A549 (cell line): Measurements from ENCODE around the gene BABAM2. TPM values are rescaled to one million over a fixed set of nuclear protein-coding genes. Genes with fewer than 3 reads are reported as not detected.
"Not testable (repeated sequence)": the region's sequence is repeated elsewhere in the genome, so short reads cannot be mapped to it uniquely, and the experiment has no call there.

ENCODE experiments used
- ATAC-seq, 2 experiments: fragments of 200-7000 bp in 1 of 2; fragments of >200 bp in 1 of 2; cut with Nextera tagmentation in 1 of 2; cut with Tn5 transposase in 1 of 2; 3 replicates each; pipeline versions ENCODE4 v1.8.0 to v1.9.1; 2018 to 2020; ENCODE audit warnings: mild to moderate bottlenecking in 1 of 2, moderate library complexity in 1 of 2
- CTCF ChIA-PET: fragments of 300-600 bp; sonication (Branson Sonifier 250); formaldehyde crosslinking; extraction: SDS; loops from one replicate; lab custom pipeline; 2021; ENCODE audit warnings: antibody characterized with exemption, inconsistent platforms; lab: Yijun Ruan, JAX
- POLR2A ChIA-PET: fragments of 350-600 bp; formaldehyde crosslinking; extraction: SDS; loops from one replicate; lab custom pipeline; 2021; ENCODE audit warnings: antibody characterized with exemption, inconsistent platforms; lab: Yijun Ruan, JAX
- DNase-seq, 2 experiments: peaks; one replicate each; pipeline versions ENCODE4 v3.0.0 to v3.0.0-alpha.2; 2011 to 2016; ENCODE audit warnings: low read depth in 1 of 2, low spot score in 1 of 2
- FAIRE-seq: peaks from 2 replicates; lab custom pipeline; 2011; peaks lifted over from hg19 to GRCh38; lab: Jason Lieb, UNC
- H3K27ac ChIP-seq, 2 experiments: fragments of >200 bp; sonication (Bioruptor Twin); formaldehyde crosslinking; 3 replicates each; pipeline ENCODE4 v1.5.1; 2016 to 2017
- H3K4me1 ChIP-seq: fragments of >200 bp; sonication (Bioruptor Twin); formaldehyde crosslinking; 3 replicates; pipeline ENCODE4 v1.6.1; 2016
- H3K4me2 ChIP-seq: fragments of >200 bp; sonication (Bioruptor Twin); formaldehyde crosslinking; 3 replicates; pipeline ENCODE4 v1.6.1; 2016
- H3K4me3 ChIP-seq: fragments of >200 bp; sonication (Bioruptor Twin); formaldehyde crosslinking; 3 replicates; pipeline ENCODE4 v1.5.1; 2016
- H3K9me3 ChIP-seq: fragments of >200 bp; sonication (Bioruptor Twin); formaldehyde crosslinking; 3 replicates; pipeline ENCODE4 v1.6.1; 2016
- BHLHE40 ChIP-seq: IDR thresholded peaks from 2 replicates; pipeline ENCODE4 v1.6.1; 2012; ENCODE audit warnings: low read depth, low read length, inconsistent platforms
- CBX8 ChIP-seq: fragments of 200-600 bp; sonication (generic); IDR thresholded peaks from 2 replicates; pipeline ENCODE4 v1.6.1; 2016
- CTCF ChIP-seq: fragments of >200 bp; sonication (Bioruptor Twin); formaldehyde crosslinking; IDR thresholded peaks from 3 replicates; pipeline ENCODE4 v1.5.1; 2016
- EHMT2 ChIP-seq: fragments of 200-600 bp; sonication (generic); IDR thresholded peaks from 2 replicates; pipeline ENCODE4 v1.6.1; 2016; ENCODE audit warnings: antibody characterized with exemption, low read depth, mild to moderate bottlenecking, moderate library complexity
- ELK1 ChIP-seq: fragments of 150-350 bp; IDR thresholded peaks from 2 replicates; pipeline ENCODE4 v1.6.1; 2014; ENCODE audit warnings: low read depth, mild to moderate bottlenecking, low read length
- EP300 ChIP-seq, 2 experiments: fragments of >200 bp; sonication (Bioruptor Twin); formaldehyde crosslinking; IDR thresholded peaks; 2 replicates in 1 of 2; 3 replicates in 1 of 2; pipeline ENCODE4 v1.6.1; 2016 to 2017
- HDAC2 ChIP-seq: fragments of 200-600 bp; sonication (generic); IDR thresholded peaks from 2 replicates; pipeline ENCODE4 v1.6.1; 2016
- HEYL ChIP-seq: fragments of 250-450 bp; sonication (Bioruptor Pico); IDR thresholded peaks from 2 replicates; pipeline ENCODE4 v1.8.0; 2021; ENCODE audit warnings: mild to moderate bottlenecking, moderate library complexity
- HOXA7 ChIP-seq: fragments of 250-450 bp; sonication (Bioruptor Pico); IDR thresholded peaks from 2 replicates; pipeline ENCODE4 v1.5.0; 2020; ENCODE audit warnings: mild to moderate bottlenecking, moderate library complexity
- HOXB5 ChIP-seq: fragments of 250-450 bp; sonication (Bioruptor Pico); IDR thresholded peaks from 2 replicates; pipeline ENCODE4 v1.5.0; 2020; ENCODE audit warnings: mild to moderate bottlenecking, moderate library complexity
- JUN ChIP-seq, 2 experiments: fragments of >200 bp; sonication (Bioruptor Twin); formaldehyde crosslinking; IDR thresholded peaks; 2 replicates in 1 of 2; 3 replicates in 1 of 2; pipeline ENCODE4 v1.6.1; 2016 to 2017
- JUNB ChIP-seq: fragments of >200 bp; sonication (Bioruptor Twin); formaldehyde crosslinking; IDR thresholded peaks from 2 replicates; pipeline ENCODE4 v1.6.1; 2016
- KDM5A ChIP-seq: fragments of 200-600 bp; sonication (generic); IDR thresholded peaks from 2 replicates; pipeline ENCODE4 v1.6.1; 2016; ENCODE audit warnings: antibody characterized with exemption, mild to moderate bottlenecking
- MAFK ChIP-seq: fragments of 450-650 bp; IDR thresholded peaks from 2 replicates; pipeline ENCODE4 v1.6.1; 2014; ENCODE audit not compliant: partially characterized antibody
- MYC ChIP-seq: IDR thresholded peaks from 2 replicates; pipeline ENCODE4 v1.6.1; 2012; ENCODE audit warnings: mild to moderate bottlenecking, inconsistent platforms, low read length, improper control_type of control experiment, borderline replicate concordance
- PBX3 ChIP-seq: IDR thresholded peaks from 2 replicates; pipeline ENCODE4 v1.6.1; 2012
- RARB ChIP-seq: fragments of 250-450 bp; sonication (Bioruptor Pico); IDR thresholded peaks from 2 replicates; pipeline ENCODE4 v1.8.0; 2021; ENCODE audit warnings: mild to moderate bottlenecking, moderate library complexity
- RCOR1 ChIP-seq: fragments of 150-350 bp; IDR thresholded peaks from 2 replicates; pipeline ENCODE4 v1.6.1; 2014; ENCODE audit warnings: antibody characterized with exemption, low read length, low read depth
- RFX5 ChIP-seq: fragments of 450-650 bp; IDR thresholded peaks from 2 replicates; pipeline ENCODE4 v1.7.1; 2014; ENCODE audit warnings: antibody characterized with exemption, mild to moderate bottlenecking, moderate library complexity
- SMC3 ChIP-seq: fragments of >200 bp; sonication (Bioruptor Twin); formaldehyde crosslinking; IDR thresholded peaks from 3 replicates; pipeline ENCODE4 v1.6.1; 2018; ENCODE audit warnings: inconsistent platforms
- SREBF2 ChIP-seq: fragments of 450-650 bp; IDR thresholded peaks from 2 replicates; pipeline ENCODE4 v1.6.1; 2014; ENCODE audit warnings: mild to moderate bottlenecking, moderate library complexity
- TP53 ChIP-seq: fragments of 250-450 bp; sonication (Bioruptor Pico); IDR thresholded peaks from 2 replicates; pipeline ENCODE4 v1.5.0; 2021; ENCODE audit warnings: mild to moderate bottlenecking, moderate library complexity
- USF2 ChIP-seq: fragments of 450-650 bp; IDR thresholded peaks from 2 replicates; pipeline ENCODE4 v1.6.1; 2014; ENCODE audit warnings: antibody characterized with exemption
- ZC3H11A ChIP-seq: fragments of 450-650 bp; IDR thresholded peaks from 2 replicates; pipeline ENCODE4 v1.6.1; 2014; ENCODE audit warnings: antibody characterized with exemption, mild to moderate bottlenecking
- ZSCAN20 ChIP-seq: fragments of 250-450 bp; sonication (Bioruptor Pico); IDR thresholded peaks from 2 replicates; pipeline ENCODE4 v1.8.0; 2022; ENCODE audit warnings: mild to moderate bottlenecking, moderate library complexity
- WGBS: methylation state at CpG from one replicate; pipeline ENCODE4 v1.1.6; 2017; ENCODE audit errors: missing lambda C conversion rate; 5-methylcytosine and 5-hydroxymethylcytosine counted together
- polyA plus RNA-seq, 4 experiments: library from polyadenylated mRNA; depleted of rRNA in 3 of 4; stranded (reverse); fragments of >200 nt; fragmentation: RNase III in 1 of 4; extraction: RNeasy Plus Mini Kit Qiagen cat#74134 plus additional on column Dnase treatment in 1 of 4; gene quantifications; 2 replicates in 3 of 4; 3 replicates in 1 of 4; pipeline ENCODE4 v1.2.3, GENCODE V29; 2011 to 2017

The BABAM2 gene
- polyA plus RNA-seq, 2 of the 4 experiments (the other 2 are of a cell fraction): 53.7 to 78.4 TPM

GRCh38 chr2:27863146-27863545 is 27.4 kb upstream of the BABAM2 start:
- H3K27ac ChIP-seq: peak overlapping the region; percentile 3 to 5; a peak in 1 of 6 replicates
- no peak for ATAC-seq
- TF ChIP-seq TP53 (CRISPR knock-in tag) (no peak), MAFK (no peak), RARB (CRISPR knock-in tag) (no peak), BHLHE40 (no peak), RFX5 (no peak), HEYL (no peak), CTCF (no peak), USF2 (no peak), MYC (no peak), SREBF2 (no peak), ELK1 (no peak), HOXA7 (CRISPR knock-in tag) (no peak), ZSCAN20 (CRISPR knock-in tag) (no peak), JUNB (no peak)
- H3K4me3 ChIP-seq: no peak overlapping the region
- H3K4me2 ChIP-seq: no peak overlapping the region
- peaks cover 3% of the 10 kb centered on the region; the same call in 1 of the 3 replicates for H3K9me3 ChIP-seq
- CTCF ChIA-PET: interaction anchor here (0.7 kb wide), 1 partner anchor 587 kb away, joined by 3 read pairs; no protein-coding TSS in a partner anchor
- POLR2A ChIA-PET: no interaction called here
- no peak for DNase-seq
- 74% methylated on average over 1 of the region's 1 CpG for WGBS
- peaks cover 40% of the 10 kb centered on the region for H3K4me1 ChIP-seq
- no peak for FAIRE-seq

- WGBS: 93% methylated on average over 5 of the region's 5 CpGs
Observed at GRCh38 chr2:27863955-27864354, 26.6 kb upstream of the BABAM2 start.

GRCh38 chr2:27866237-27866636 is 24.3 kb upstream of the BABAM2 start:
- FAIRE-seq: no peak
- no peaks in the 10 kb centered on the region for H3K9me3 ChIP-seq
- POLR2A ChIA-PET: interaction anchor here (0.6 kb wide), 1 partner anchor 382 kb away, joined by 5 read pairs; no protein-coding TSS in a partner anchor
- no peak for DNase-seq
- no peak overlapping the region for H3K4me3 ChIP-seq
- ATAC-seq: no peak
- peaks cover 32% of the 10 kb centered on the region for H3K4me1 ChIP-seq
- TF ChIP-seq CBX8 (no peak), HDAC2 (no peak), SMC3 (no peak), BHLHE40 (no peak), PBX3 (no peak), JUN (IDR thresholded peaks at IDR 0.05) (no peak), RCOR1 (no peak), ZSCAN20 (CRISPR knock-in tag) (no peak), KDM5A (no peak), EHMT2 (no peak), ZC3H11A (no peak), EP300 (IDR thresholded peaks at IDR 0.05) (no peak), HOXB5 (CRISPR knock-in tag) (no peak), MAFK (no peak)
- TF ChIP-seq, all 56 proteins: peak for 0
- CTCF ChIA-PET: no interaction called here
- Histone ChIP-seq H3K27ac (no peak overlapping the region; a peak in 2 of 6 replicates), H3K4me2 (0 out of 3 replicates have a peak overlapping the region, but pooled peaks have one; percentile 1)
- 13% methylated on average over 1 of the region's 1 CpG for WGBS

More at GRCh38 chr2:27863955-27864354, 26.6 kb upstream of the BABAM2 start:
- H3K4me3 ChIP-seq, ATAC-seq, DNase-seq, FAIRE-seq, POLR2A ChIA-PET, H3K9me3 ChIP-seq, CTCF ChIA-PET: not testable (repeated sequence)
- Histone ChIP-seq H3K27ac (peak overlapping the region in 1 of 2 experiments; percentile 45; a peak in 4 of 6 replicates), H3K4me1 (peaks cover 40% of the 10 kb centered on the region), H3K4me2 (peak overlapping the region; percentile 49; the same call in 1 of the 3 replicates)
